Sciatic nerve (tissue), 2 donors: ENCODE measurements around the gene TENT4B. TPM values are rescaled to one million over a fixed set of nuclear protein-coding genes. Genes with fewer than 3 reads are reported as not detected.

Experiments used
- ATAC-seq: fragments of 200-7000 bp; cut with Tn5 transposase; one replicate; pipeline ENCODE4 v1.9.1; 2020; ENCODE audit warnings: mild to moderate bottlenecking, moderate library complexity
- DNase-seq: peaks from one replicate; pipeline ENCODE4 v3.0.0-alpha.2; 2020; ENCODE audit warnings: low spot score
- intact Hi-C: fragments of 100-400 bp; cut with DNase I; formaldehyde crosslinking; loops from one replicate; pipeline ENCODE4 v1.14.2; 2022
- total RNA-seq: library from RNA; stranded (reverse); fragmentation: NEBNext Ultra II Directional; extraction: Animal tissue kit (Norgen Biotek cat#: 25700); gene quantifications from one replicate; pipeline ENCODE4 v1.2.1, GENCODE V29; 2021
- donor health status: DM: no; HTN: no; CAD: no.
- donor health status: DM: no; HTN: no; CAD: no.

The TENT4B gene
- total RNA-seq, 1 donor from 2014 or later = 12.5 TPM

- DNase-seq (peak; percentile 52), ATAC-seq (no peak)
- intact Hi-C loops = no loop called here
Observed at GRCh38 chr16:50274326-50275097, 121.4 kb downstream of the TENT4B start.

- ATAC-seq (no peak), DNase-seq (no peak)
- intact Hi-C loops = no loop called here
Observed at GRCh38 chr16:50275098-50275415, 122.0 kb downstream of the TENT4B start.

GRCh38 chr16:50275428-50276325, 122.6 kb downstream of the TENT4B start:
- intact Hi-C loops = no loop called here
- ATAC-seq (no peak), DNase-seq (no peak)

GRCh38 chr16:50276326-50276640, 123.2 kb downstream of the TENT4B start:
- DNase-seq (no peak), ATAC-seq (no peak)
- intact Hi-C loops = no loop called here

- intact Hi-C loops = no loop called here
- no peak for ATAC-seq
- no peak for DNase-seq
Observed at GRCh38 chr16:50276801-50277555, 123.9 kb downstream of the TENT4B start.

- intact Hi-C loops = no loop called here
- DNase-seq (no peak), ATAC-seq (no peak)
Observed at GRCh38 chr16:50278251-50278650, 125.1 kb downstream of the TENT4B start.

GRCh38 chr16:50279504-50279865, 126.4 kb downstream of the TENT4B start:
- DNase-seq (no peak), ATAC-seq (no peak)
- intact Hi-C loops = no loop called here

GRCh38 chr16:50280932-50281331, 127.8 kb downstream of the TENT4B start:
- DNase-seq (no peak), ATAC-seq (no peak)
- intact Hi-C loops = no loop called here

Other genes starting within 250 kb of the TENT4B start
- 21.7 TPM for gene CNEP1R1, start 128.1 kb upstream of the TENT4B start, total RNA-seq
- 23.7 TPM for gene HEATR3, start 87.3 kb upstream of the TENT4B start, total RNA-seq
- gene ADCY7, start 113.2 kb downstream of the TENT4B start, total RNA-seq = 39.4 TPM
- gene BRD7, start 215.7 kb downstream of the TENT4B start, total RNA-seq = 73.5 TPM